Liver (tissue), 9 donors: ENCODE measurements around the gene SLC9A8. TPM values are rescaled to one million over a fixed set of nuclear protein-coding genes. Genes with fewer than 3 reads are reported as not detected.

ENCODE experiments used
- DNase-seq: peaks from one replicate; pipeline ENCODE4 v3.0.0-alpha.2; 2017; ENCODE audit warnings: low spot score
- H3K27ac ChIP-seq, 2 donors: one replicate each; pipeline ENCODE4 v1.7.0; 2013; ENCODE audit warnings: inconsistent platforms in 2 of 2, low read length in 2 of 2, control low read depth in 1 of 2, low read depth in 1 of 2, mild to moderate bottlenecking in 1 of 2
- H3K27me3 ChIP-seq, 4 donors: one replicate each; pipeline versions ENCODE4 v1.6.1 to v1.7.0; 2013; ENCODE audit warnings: low read length in 3 of 4, inconsistent platforms in 1 of 4, mild to moderate bottlenecking in 1 of 4, moderate library complexity in 1 of 4; ENCODE audit not compliant: control insufficient read depth in 4 of 4, insufficient read depth in 4 of 4
- H3K36me3 ChIP-seq, 4 donors: one replicate each; pipeline versions ENCODE4 v1.6.1 to v1.7.0; 2013; ENCODE audit warnings: low read length in 3 of 4, mild to moderate bottlenecking in 3 of 4, low read depth in 1 of 4, moderate library complexity in 1 of 4; ENCODE audit not compliant: control insufficient read depth in 4 of 4, insufficient read depth in 3 of 4
- H3K4me1 ChIP-seq, 4 donors: one replicate each; pipeline versions ENCODE4 v1.6.1 to v1.7.0; 2013; ENCODE audit warnings: low read length in 3 of 4, mild to moderate bottlenecking in 3 of 4, moderate library complexity in 1 of 4; ENCODE audit not compliant: control insufficient read depth in 4 of 4, insufficient read depth in 4 of 4
- H3K4me3 ChIP-seq, 3 donors: one replicate each; pipeline versions ENCODE4 v1.6.1 to v1.7.0; 2013; ENCODE audit warnings: low read length in 3 of 3, control low read depth in 1 of 3, low read depth in 1 of 3, mild to moderate bottlenecking in 1 of 3
- H3K9ac ChIP-seq, 2 donors: one replicate each; pipeline ENCODE4 v1.7.0; 2013; ENCODE audit warnings: low read length in 2 of 2, mild to moderate bottlenecking in 2 of 2, moderate library complexity in 2 of 2, control low read depth in 1 of 2, low read depth in 1 of 2
- H3K9me3 ChIP-seq, 4 donors: one replicate each; pipeline versions ENCODE4 v1.6.1 to v1.7.0; 2013; ENCODE audit warnings: low read length in 3 of 4; ENCODE audit not compliant: control insufficient read depth in 4 of 4
- EGR1 ChIP-seq, 2 donors: IDR thresholded peaks; 2 replicates each; pipeline ENCODE4 v1.6.1; 2016 to 2018; ENCODE audit warnings: antibody characterized with exemption in 2 of 2, low read depth in 2 of 2
- FOXA1 ChIP-seq: IDR thresholded peaks from 2 replicates; pipeline ENCODE4 v1.6.1; 2016; ENCODE audit warnings: antibody characterized with exemption
- GABPA ChIP-seq, 2 donors: IDR thresholded peaks in 1 of 2; conservative IDR thresholded peaks in 1 of 2; 2 replicates each; pipeline ENCODE4 v1.6.1; 2016; ENCODE audit warnings: antibody characterized with exemption in 2 of 2, mild to moderate bottlenecking in 1 of 2, moderate library complexity in 1 of 2
- HNF4A ChIP-seq, 2 donors: conservative IDR thresholded peaks; 2 replicates each; pipeline ENCODE4 v1.6.1; 2016; ENCODE audit warnings: antibody characterized with exemption in 2 of 2, mild to moderate bottlenecking in 2 of 2
- HNF4G ChIP-seq: IDR thresholded peaks from 2 replicates; pipeline ENCODE4 v1.6.1; 2016; ENCODE audit warnings: antibody characterized with exemption
- JUND ChIP-seq, 2 donors: IDR thresholded peaks; 2 replicates each; pipeline ENCODE4 v1.6.1; 2016; ENCODE audit warnings: antibody characterized with exemption in 2 of 2
- RXRA ChIP-seq, 2 donors: IDR thresholded peaks; 2 replicates each; pipeline ENCODE4 v1.6.1; 2017 to 2018; ENCODE audit warnings: antibody characterized with exemption in 2 of 2, mild to moderate bottlenecking in 1 of 2
- SP1 ChIP-seq: IDR thresholded peaks from 2 replicates; pipeline ENCODE4 v1.6.1; 2018; ENCODE audit warnings: antibody characterized with exemption, mild to moderate bottlenecking
- YY1 ChIP-seq: IDR thresholded peaks from 2 replicates; pipeline ENCODE4 v1.6.1; 2016; ENCODE audit warnings: antibody characterized with exemption, mild to moderate bottlenecking
- WGBS: extraction: QIAGEN DNeasy Blood & Tissue Kit; methylation state at CpG from one replicate; pipeline ENCODE4 v1.1.7; 2013; 5-methylcytosine and 5-hydroxymethylcytosine counted together
- polyA plus RNA-seq, 2 donors: library from polyadenylated mRNA; stranded (reverse) in 1 of 2; unstranded in 1 of 2; fragments of 200-250 nt in 1 of 2; fragments of >200 nt in 1 of 2; fragmentation: Nextera tagmentation in 1 of 2; extraction: Ambion mirVana in 1 of 2; gene quantifications; one replicate each; pipeline versions ENCODE4 v1.2.1 to v1.2.3, GENCODE V29; 2013 to 2015
- total RNA-seq, 2 donors: library from RNA; depleted of rRNA; stranded (reverse); fragments of >200 nt; gene quantifications; one replicate each; pipeline ENCODE4 v1.2.3, GENCODE V29; 2014
- TF ChIP-seq, protein P1 (sequence below): IDR thresholded peaks from 2 replicates; pipeline ENCODE4 v1.6.1; 2016; ENCODE audit warnings: antibody characterized with exemption, mild to moderate bottlenecking
- TF ChIP-seq, protein P2 (sequence below): IDR thresholded peaks from 2 replicates; pipeline ENCODE4 v1.6.1; 2016; ENCODE audit warnings: antibody characterized with exemption
- TF ChIP-seq, protein P3 (sequence below): IDR thresholded peaks from 2 replicates; pipeline ENCODE4 v1.6.1; 2016; ENCODE audit warnings: antibody characterized with exemption
- TF ChIP-seq, protein P4 (sequence below): fragments of 150-350 bp; IDR thresholded peaks from 2 replicates; pipeline ENCODE4 v1.5.1; 2017; ENCODE audit warnings: improper control_type of control experiment, low read depth, low read length; ENCODE audit not compliant: missing input control
- donor health status: healthy.
- donor health status: healthy.
- donor health status: healthy.
- donor health status: healthy.
- donor health status: healthy.

SLC9A8 gene
- total and polyA plus RNA-seq, 4 donors = 4.0 to 9.5 (median 8.6) TPM

DNA sequence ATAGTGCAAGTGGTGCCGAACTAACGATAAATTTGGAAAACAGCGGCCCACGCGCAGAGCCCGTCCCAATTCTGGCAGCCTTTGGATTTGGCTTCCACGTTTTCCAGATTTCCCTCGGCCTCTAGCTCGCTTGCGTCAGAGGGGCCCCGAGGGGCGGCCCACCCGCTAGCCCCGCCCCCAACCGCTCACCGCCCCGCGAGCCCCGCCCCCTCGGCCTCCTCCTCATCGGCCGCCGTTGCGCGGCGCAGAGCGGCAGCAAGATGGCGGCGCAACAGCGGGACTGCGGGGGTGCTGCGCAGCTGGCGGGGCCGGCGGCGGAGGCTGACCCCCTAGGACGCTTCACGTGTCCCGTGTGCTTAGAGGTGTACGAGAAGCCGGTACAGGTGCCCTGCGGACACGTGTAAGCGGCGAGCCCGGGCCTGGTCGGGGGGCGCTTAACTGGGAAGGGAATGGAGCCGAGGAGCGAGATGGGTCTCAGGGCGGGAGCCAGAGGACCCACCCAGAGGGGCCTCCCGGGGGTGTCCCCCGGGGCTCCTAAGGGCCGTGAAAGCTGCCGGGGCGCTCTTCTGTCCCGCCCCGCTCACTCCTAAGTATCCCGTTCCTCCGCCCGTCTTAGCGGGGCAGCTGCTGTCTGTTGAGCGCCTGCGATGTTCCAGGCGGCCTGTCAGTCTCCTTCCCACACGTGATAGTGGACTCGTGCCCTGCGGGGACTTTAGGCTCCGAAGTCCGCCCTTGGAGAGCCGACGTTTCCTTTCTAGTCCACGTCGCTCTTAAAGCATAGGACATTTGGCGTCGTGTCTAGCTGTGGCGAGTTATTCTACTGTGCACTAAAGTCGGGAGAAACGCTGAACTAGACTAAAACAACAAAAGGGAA is 123.8 kb downstream of the SLC9A8 start, which contains the start of gene RNF114:
TSS of gene RNF114 (plus strand) at position 245 of the 874 bp plus-strand sequence. CDS start at position 261, 16 bp downstream.
- H3K4me1 ChIP-seq = peaks cover 8 to 33% (median 29%) of the 10 kb centered on the region in 4 donors

DNA sequence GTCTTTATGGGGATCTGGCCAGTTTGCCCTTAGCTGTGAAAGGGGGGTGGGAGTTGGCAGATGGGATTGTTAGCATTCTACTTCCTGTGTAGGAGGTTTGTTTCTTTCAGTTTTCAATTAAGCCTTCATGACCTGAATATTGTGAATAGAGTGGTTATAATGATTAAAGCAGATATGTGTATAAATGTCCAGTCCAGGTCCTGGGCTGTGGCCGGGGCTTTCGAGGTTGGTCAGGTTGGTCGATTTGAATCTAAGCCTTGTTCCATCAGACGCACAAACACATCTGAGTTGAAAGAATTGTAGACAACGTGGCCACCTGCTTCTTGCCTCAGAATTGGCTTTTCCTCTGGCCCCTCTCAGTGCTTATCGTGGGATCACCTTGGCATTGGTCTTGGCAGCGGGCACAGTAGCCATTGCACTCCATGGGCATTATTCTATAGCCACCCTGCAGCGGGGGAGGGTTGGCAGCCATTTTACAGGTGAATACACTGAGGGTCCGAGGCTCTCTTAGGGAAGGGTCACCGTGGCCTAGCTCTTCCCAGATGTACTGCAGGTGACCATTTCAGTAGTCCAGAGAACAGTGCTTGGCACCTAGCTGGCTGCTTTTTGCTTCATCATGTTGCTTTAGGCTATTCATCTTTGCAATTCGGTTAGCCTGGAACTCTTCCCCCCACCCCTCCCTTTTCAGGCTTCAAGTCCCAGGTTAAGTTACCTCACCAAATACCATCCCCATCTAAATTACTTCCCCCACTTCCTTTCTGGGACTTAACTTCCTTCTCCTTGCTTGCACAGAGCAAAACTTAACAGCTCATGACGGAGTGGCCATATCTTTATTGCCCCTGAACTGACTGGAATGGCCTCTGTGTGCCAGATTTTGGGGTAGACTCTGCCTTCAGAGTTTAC is 124.7 kb downstream of the SLC9A8 start:
- 9% methylated on average over 12 of the region's 12 CpGs for WGBS
- Histone ChIP-seq H3K9ac (peak overlapping the region; percentile 87 to 98), H3K27me3 (no peaks in the 10 kb centered on the region), H3K4me3 (peak overlapping the region; percentile 86 to 99 (median 98)), H3K9me3 (no peaks in the 10 kb centered on the region), H3K36me3 (peaks cover 2 to 14% (median 11%) of the 10 kb centered on the region in 4 donors), H3K27ac (peak overlapping the region; percentile 87 to 96), H3K4me1 (peaks cover 8 to 36% (median 27%) of the 10 kb centered on the region in 4 donors)
- no peak for DNase-seq
- TF ChIP-seq, protein P1, sequence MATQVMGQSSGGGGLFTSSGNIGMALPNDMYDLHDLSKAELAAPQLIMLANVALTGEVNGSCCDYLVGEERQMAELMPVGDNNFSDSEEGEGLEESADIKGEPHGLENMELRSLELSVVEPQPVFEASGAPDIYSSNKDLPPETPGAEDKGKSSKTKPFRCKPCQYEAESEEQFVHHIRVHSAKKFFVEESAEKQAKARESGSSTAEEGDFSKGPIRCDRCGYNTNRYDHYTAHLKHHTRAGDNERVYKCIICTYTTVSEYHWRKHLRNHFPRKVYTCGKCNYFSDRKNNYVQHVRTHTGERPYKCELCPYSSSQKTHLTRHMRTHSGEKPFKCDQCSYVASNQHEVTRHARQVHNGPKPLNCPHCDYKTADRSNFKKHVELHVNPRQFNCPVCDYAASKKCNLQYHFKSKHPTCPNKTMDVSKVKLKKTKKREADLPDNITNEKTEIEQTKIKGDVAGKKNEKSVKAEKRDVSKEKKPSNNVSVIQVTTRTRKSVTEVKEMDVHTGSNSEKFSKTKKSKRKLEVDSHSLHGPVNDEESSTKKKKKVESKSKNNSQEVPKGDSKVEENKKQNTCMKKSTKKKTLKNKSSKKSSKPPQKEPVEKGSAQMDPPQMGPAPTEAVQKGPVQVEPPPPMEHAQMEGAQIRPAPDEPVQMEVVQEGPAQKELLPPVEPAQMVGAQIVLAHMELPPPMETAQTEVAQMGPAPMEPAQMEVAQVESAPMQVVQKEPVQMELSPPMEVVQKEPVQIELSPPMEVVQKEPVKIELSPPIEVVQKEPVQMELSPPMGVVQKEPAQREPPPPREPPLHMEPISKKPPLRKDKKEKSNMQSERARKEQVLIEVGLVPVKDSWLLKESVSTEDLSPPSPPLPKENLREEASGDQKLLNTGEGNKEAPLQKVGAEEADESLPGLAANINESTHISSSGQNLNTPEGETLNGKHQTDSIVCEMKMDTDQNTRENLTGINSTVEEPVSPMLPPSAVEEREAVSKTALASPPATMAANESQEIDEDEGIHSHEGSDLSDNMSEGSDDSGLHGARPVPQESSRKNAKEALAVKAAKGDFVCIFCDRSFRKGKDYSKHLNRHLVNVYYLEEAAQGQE = no peak
- no peak for TF ChIP-seq JUND (IDR thresholded peaks at IDR 0.05)
- TF ChIP-seq YY1 = peak; percentile 4
- TF ChIP-seq HNF4G = no peak

More for the DNA sequence above, 123.8 kb downstream of the SLC9A8 start, which contains the start of gene RNF114:
- DNase-seq = peak; percentile 96
- H3K27me3 ChIP-seq = no peaks in the 10 kb centered on the region
- peak within 1 kb of the TSS; percentile 87 to 96 for H3K27ac ChIP-seq
- H3K36me3 ChIP-seq = peaks cover 2 to 9% (median 4%) of the 10 kb centered on the region in 4 donors
- under 1% methylated on average over 79 of the region's 79 CpGs for WGBS
- peak within 1 kb of the TSS; percentile 87 to 98 for H3K9ac ChIP-seq
- H3K9me3 ChIP-seq = no peaks in the 10 kb centered on the region
- peak within 1 kb of the TSS; percentile 86 to 99 (median 98) for H3K4me3 ChIP-seq
- TF ChIP-seq HNF4A (conservative IDR thresholded peaks at IDR 0.05) (peak; percentile 65 to 82), JUND (IDR thresholded peaks at IDR 0.05) (no peak), EGR1 (IDR thresholded peaks at IDR 0.05; ENCODE audit: low read depth in 2 of 2) (peak in 1 of 2 donors; percentile 18), SP1 (peak; percentile 35), YY1 (peak; percentile 95), HNF4G (peak; percentile 12), GABPA (IDR thresholded peaks at IDR 0.05 in 1 of 2, conservative IDR thresholded peaks at IDR 0.05 in 1 of 2) (peak in 1 of 2 donors; percentile 16), FOXA1 (no peak), RXRA (IDR thresholded peaks at IDR 0.05) (no peak)
- TF ChIP-seq, protein P2, sequence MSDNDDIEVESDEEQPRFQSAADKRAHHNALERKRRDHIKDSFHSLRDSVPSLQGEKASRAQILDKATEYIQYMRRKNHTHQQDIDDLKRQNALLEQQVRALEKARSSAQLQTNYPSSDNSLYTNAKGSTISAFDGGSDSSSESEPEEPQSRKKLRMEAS = peak; percentile 57
- TF ChIP-seq, protein P3, sequence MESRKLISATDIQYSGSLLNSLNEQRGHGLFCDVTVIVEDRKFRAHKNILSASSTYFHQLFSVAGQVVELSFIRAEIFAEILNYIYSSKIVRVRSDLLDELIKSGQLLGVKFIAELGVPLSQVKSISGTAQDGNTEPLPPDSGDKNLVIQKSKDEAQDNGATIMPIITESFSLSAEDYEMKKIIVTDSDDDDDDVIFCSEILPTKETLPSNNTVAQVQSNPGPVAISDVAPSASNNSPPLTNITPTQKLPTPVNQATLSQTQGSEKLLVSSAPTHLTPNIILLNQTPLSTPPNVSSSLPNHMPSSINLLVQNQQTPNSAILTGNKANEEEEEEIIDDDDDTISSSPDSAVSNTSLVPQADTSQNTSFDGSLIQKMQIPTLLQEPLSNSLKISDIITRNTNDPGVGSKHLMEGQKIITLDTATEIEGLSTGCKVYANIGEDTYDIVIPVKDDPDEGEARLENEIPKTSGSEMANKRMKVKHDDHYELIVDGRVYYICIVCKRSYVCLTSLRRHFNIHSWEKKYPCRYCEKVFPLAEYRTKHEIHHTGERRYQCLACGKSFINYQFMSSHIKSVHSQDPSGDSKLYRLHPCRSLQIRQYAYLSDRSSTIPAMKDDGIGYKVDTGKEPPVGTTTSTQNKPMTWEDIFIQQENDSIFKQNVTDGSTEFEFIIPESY = no peak
- TF ChIP-seq, protein P4, sequence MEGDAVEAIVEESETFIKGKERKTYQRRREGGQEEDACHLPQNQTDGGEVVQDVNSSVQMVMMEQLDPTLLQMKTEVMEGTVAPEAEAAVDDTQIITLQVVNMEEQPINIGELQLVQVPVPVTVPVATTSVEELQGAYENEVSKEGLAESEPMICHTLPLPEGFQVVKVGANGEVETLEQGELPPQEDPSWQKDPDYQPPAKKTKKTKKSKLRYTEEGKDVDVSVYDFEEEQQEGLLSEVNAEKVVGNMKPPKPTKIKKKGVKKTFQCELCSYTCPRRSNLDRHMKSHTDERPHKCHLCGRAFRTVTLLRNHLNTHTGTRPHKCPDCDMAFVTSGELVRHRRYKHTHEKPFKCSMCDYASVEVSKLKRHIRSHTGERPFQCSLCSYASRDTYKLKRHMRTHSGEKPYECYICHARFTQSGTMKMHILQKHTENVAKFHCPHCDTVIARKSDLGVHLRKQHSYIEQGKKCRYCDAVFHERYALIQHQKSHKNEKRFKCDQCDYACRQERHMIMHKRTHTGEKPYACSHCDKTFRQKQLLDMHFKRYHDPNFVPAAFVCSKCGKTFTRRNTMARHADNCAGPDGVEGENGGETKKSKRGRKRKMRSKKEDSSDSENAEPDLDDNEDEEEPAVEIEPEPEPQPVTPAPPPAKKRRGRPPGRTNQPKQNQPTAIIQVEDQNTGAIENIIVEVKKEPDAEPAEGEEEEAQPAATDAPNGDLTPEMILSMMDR = no peak
